Aorta (tissue), 5 donors: ENCODE data around the gene TRPM3. TPM values are rescaled to one million over a fixed set of nuclear protein-coding genes. Genes with fewer than 3 reads are reported as not detected.

Source experiments
- ATAC-seq: fragments of 200-7000 bp; cut with Tn5 transposase; one replicate; pipeline ENCODE4 v1.9.1; 2022; ENCODE audit warnings: moderate library complexity; ENCODE audit not compliant: low FRiP score
- DNase-seq, 2 donors: peaks; one replicate each; pipeline ENCODE4 v3.0.0-alpha.2; 2020
- H3K27ac ChIP-seq, 2 donors: one replicate each; pipeline ENCODE4 v1.5.1; 2013; ENCODE audit warnings: low read length in 2 of 2, mild to moderate bottlenecking in 2 of 2, moderate library complexity in 2 of 2, control low read depth in 1 of 2, inconsistent platforms in 1 of 2, low read depth in 1 of 2
- H3K27me3 ChIP-seq, 2 donors: one replicate each; pipeline ENCODE4 v1.6.1; 2013; ENCODE audit warnings: control low read depth in 1 of 2, low read length in 1 of 2, mild to moderate bottlenecking in 1 of 2, moderate library complexity in 1 of 2; ENCODE audit not compliant: insufficient read depth in 2 of 2, control insufficient read depth in 1 of 2
- H3K36me3 ChIP-seq, 2 donors: one replicate each; pipeline ENCODE4 v1.6.1; 2013; ENCODE audit warnings: control low read depth in 1 of 2, low read length in 1 of 2, mild to moderate bottlenecking in 1 of 2; ENCODE audit not compliant: insufficient read depth in 2 of 2, control insufficient read depth in 1 of 2
- H3K4me1 ChIP-seq, 2 donors: one replicate each; pipeline ENCODE4 v1.6.1; 2013; ENCODE audit warnings: low read length in 2 of 2, control low read depth in 1 of 2, mild to moderate bottlenecking in 1 of 2, moderate library complexity in 1 of 2; ENCODE audit not compliant: insufficient read depth in 2 of 2, control insufficient read depth in 1 of 2
- H3K4me3 ChIP-seq, 2 donors: one replicate each; pipeline ENCODE4 v1.5.1; 2013; ENCODE audit warnings: low read length in 2 of 2, control low read depth in 1 of 2, mild to moderate bottlenecking in 1 of 2
- H3K9me3 ChIP-seq: one replicate; pipeline ENCODE4 v1.6.1; 2013; ENCODE audit warnings: mild to moderate bottlenecking, low read length; ENCODE audit not compliant: control insufficient read depth
- WGBS, 2 donors: extraction: QIAGEN DNeasy Blood & Tissue Kit; methylation state at CpG; one replicate each; pipeline ENCODE4 v1.1.7; 2013; 5-methylcytosine and 5-hydroxymethylcytosine counted together
- intact Hi-C, 2 donors: fragments of 100-400 bp; cut with DNase I; formaldehyde crosslinking; loops; one replicate each; pipeline versions ENCODE4 v1.14.2 to v1.15.0; 2022
- microRNA-seq, 2 donors: library from miRNA; unstranded; fragments of <30 nt; microRNA quantifications; one replicate each; pipeline ENCODE4 v1.2.0, GENCODE V29; 2020
- polyA plus RNA-seq, 2 donors: library from polyadenylated mRNA; stranded (reverse); fragments of 200-250 nt; gene quantifications; one replicate each; pipeline ENCODE4 v1.2.3, GENCODE V29; 2013
- total RNA-seq, 2 donors: library from RNA; stranded (reverse); fragmentation: NEBNext Ultra II Directional; extraction: Animal tissue kit (Norgen Biotek cat#: 25700); gene quantifications; one replicate each; pipeline ENCODE4 v1.2.1, GENCODE V29; 2021
- donor health status: healthy with polysubstance abuse.
- donor health status: Bipolar disorder and iron deficiency.
- donor health status: DM: no; HTN: no; CAD: no.
- donor health status: DM: no; HTN: no; CAD: no.
- donor health status: DM: yes; HTN: yes; CAD: no.

TRPM3 gene
- total and polyA plus RNA-seq, 4 donors = 0.13 to 5.7 (median 1.7) TPM

DNA sequence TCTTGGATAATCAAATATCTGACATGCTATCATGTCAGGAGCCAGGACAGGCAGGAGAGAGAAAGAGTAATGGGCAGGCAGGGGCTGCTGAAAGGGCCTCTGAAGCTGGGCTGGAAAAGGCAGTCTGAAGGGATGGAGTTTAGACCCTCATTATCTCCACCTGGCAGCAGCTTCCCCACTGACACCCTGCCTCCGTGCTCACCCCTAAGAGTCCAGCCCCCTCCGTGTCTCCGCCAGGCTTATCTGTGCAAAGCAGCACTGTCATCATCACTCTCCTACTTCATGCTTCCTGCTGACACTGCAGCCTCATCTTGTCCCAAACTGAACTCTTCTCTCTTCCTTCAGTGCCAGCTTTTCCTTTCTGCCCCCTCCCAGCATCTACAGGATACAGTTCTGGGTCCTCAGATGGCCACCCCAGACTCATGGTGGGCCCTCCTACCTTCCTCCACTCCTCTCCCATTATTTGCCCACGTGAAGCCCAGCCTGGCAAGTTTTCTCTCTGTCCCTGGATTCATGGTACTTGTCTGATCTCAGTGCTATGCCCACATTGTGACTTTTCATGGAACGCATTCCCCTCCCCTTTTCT is 636.1 kb downstream of the TRPM3 start:
- DNase-seq (peak in 1 of 2 donors; percentile 58), ATAC-seq (no peak)
- Histone ChIP-seq H3K27ac (peak overlapping the region in 1 of 2 donors; percentile 2), H3K4me3 (no peak overlapping the region), H3K27me3 (no peaks in the 10 kb centered on the region), H3K4me1 (peaks cover 6 to 18% of the 10 kb centered on the region in 2 donors), H3K36me3 (no peaks in the 10 kb centered on the region), H3K9me3 (no peaks in the 10 kb centered on the region)
- intact Hi-C loops = loop anchor here in 1 of 2 donors (2.0 kb wide), 1 partner anchor 111 kb away; no protein-coding TSS in a partner anchor
- 80 to 89% methylated on average over 5 of the region's 5 CpGs for WGBS, 2 donors

- no peaks in the 10 kb centered on the region for H3K9me3 ChIP-seq
- H3K27me3 ChIP-seq = no peaks in the 10 kb centered on the region
- no peak overlapping the region for H3K27ac ChIP-seq
- intact Hi-C loops = loop anchor here (2.0 to 5.0 kb wide), 4 partner anchors 112 to 142 kb away; no protein-coding TSS in a partner anchor
- no peaks in the 10 kb centered on the region for H3K36me3 ChIP-seq
- H3K4me3 ChIP-seq = no peak overlapping the region
- WGBS, 2 donors = 52 to 58% methylated on average over 8 of the region's 8 CpGs
- DNase-seq = no peak
- ATAC-seq = peak; percentile 83
- H3K4me1 ChIP-seq = peaks cover 6 to 18% of the 10 kb centered on the region in 2 donors
Measured at GRCh38 chr9:70484232-70485130, 636.9 kb downstream of the TRPM3 start.

DNA sequence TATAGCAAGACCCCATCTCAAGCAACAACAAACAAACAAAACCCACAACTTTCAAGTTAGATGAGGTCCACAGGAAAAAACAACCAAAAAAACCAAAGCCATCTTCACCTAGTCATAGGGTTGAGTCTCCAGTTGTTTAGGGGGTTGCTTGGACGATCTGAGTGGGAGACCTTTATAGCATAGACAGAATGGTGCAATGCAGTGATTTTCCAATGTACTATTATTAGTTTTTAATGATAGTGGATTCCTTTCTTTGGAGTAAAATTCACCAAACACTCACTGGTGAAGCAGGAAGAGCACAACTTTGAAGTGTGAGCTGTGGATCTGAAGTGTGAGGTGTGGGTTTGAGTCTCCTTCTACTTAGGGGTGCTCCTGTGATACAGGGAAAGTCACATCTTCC is 640.0 kb downstream of the TRPM3 start:
- ATAC-seq (no peak), DNase-seq (no peak)
- intact Hi-C loops = loop anchor here (2.0 to 5.0 kb wide), 4 partner anchors 61 to 139 kb away; no protein-coding TSS in a partner anchor
- WGBS, 2 donors = 78 to 83% methylated on average over 1 of the region's 1 CpG
- Histone ChIP-seq H3K27ac (peak overlapping the region; percentile 91 to 97), H3K4me1 (peaks cover 8 to 18% of the 10 kb centered on the region in 2 donors), H3K27me3 (no peaks in the 10 kb centered on the region), H3K9me3 (no peaks in the 10 kb centered on the region), H3K36me3 (no peaks in the 10 kb centered on the region), H3K4me3 (no peak overlapping the region)

DNA sequence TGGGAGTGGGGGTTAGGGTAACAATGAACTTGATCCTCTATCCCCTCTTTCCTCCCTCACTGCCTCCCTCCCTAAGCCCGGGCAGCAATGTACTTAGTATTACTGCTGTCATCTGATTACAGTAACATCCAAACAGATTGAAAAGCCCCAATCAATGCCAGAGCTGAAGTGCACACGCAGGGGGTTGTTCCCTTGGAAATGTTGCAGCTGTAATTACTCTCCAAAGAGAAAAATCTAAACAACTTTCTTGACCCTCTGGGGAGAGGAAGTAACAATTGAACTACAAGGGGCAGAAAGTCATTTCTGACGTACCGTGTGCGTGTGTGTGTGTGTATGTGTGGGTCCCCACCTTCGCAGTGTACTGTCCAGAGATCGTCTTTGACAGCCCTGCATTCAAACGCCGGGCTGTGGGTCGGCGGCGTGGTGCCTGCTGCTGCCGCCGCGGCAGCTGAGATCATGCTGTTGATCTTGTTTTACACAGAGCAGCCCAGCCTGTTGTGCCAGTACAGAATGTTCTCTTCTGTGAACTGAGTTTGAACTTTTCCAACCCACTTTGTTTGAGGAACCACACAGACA is 640.9 kb downstream of the TRPM3 start:
- Histone ChIP-seq H3K27me3 (no peaks in the 10 kb centered on the region), H3K9me3 (no peaks in the 10 kb centered on the region), H3K4me3 (no peak overlapping the region), H3K4me1 (peaks cover 8 to 18% of the 10 kb centered on the region in 2 donors), H3K36me3 (no peaks in the 10 kb centered on the region), H3K27ac (peak overlapping the region; percentile 99)
- intact Hi-C loops = loop anchor here (2.0 to 5.0 kb wide), 4 partner anchors 60 to 138 kb away; no protein-coding TSS in a partner anchor
- ATAC-seq (peak; percentile 91), DNase-seq (peak; percentile 82 to 92)
- WGBS, 2 donors = 3 to 4% methylated on average over 15 of the region's 15 CpGs

- Histone ChIP-seq H3K36me3 (no peaks in the 10 kb centered on the region), H3K27me3 (no peaks in the 10 kb centered on the region), H3K9me3 (no peaks in the 10 kb centered on the region), H3K4me3 (no peak overlapping the region), H3K27ac (peak overlapping the region; percentile 99), H3K4me1 (peaks cover 8 to 18% of the 10 kb centered on the region in 2 donors)
- ATAC-seq (no peak), DNase-seq (no peak)
- intact Hi-C loops = loop anchor here (2.0 to 5.0 kb wide), 5 partner anchors 43 to 138 kb away; no protein-coding TSS in a partner anchor
- WGBS, 2 donors = 14 to 18% methylated on average over 5 of the region's 5 CpGs
Measured at GRCh38 chr9:70479880-70480291, 641.5 kb downstream of the TRPM3 start.

Small RNAs within 50 kb of the gene (microRNA-seq; reads per million reads assigned to microRNA genes)
- 180 to 384 reads per million in 2 donors for gene MIR204
